ENCODE data around the gene YDJC.

GRCh38 chr22:21585389-21585788, 44.4 kb downstream of the YDJC start:
- TF ChIP-seq, protein P1, sequence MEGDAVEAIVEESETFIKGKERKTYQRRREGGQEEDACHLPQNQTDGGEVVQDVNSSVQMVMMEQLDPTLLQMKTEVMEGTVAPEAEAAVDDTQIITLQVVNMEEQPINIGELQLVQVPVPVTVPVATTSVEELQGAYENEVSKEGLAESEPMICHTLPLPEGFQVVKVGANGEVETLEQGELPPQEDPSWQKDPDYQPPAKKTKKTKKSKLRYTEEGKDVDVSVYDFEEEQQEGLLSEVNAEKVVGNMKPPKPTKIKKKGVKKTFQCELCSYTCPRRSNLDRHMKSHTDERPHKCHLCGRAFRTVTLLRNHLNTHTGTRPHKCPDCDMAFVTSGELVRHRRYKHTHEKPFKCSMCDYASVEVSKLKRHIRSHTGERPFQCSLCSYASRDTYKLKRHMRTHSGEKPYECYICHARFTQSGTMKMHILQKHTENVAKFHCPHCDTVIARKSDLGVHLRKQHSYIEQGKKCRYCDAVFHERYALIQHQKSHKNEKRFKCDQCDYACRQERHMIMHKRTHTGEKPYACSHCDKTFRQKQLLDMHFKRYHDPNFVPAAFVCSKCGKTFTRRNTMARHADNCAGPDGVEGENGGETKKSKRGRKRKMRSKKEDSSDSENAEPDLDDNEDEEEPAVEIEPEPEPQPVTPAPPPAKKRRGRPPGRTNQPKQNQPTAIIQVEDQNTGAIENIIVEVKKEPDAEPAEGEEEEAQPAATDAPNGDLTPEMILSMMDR (IDR thresholded peaks at IDR 0.05), result no peak
- TF ChIP-seq POLR2AphosphoS5 (IDR thresholded peaks at IDR 0.05), result no peak
- TF ChIP-seq POLR2A (IDR thresholded peaks at IDR 0.05), result no peak
